HTERT RPE-1 (cell line): Measurements from ENCODE around the gene ACVR1.

Source experiments
- in situ Hi-C: fragments of 300-500 bp; cut with MboI; formaldehyde crosslinking; loops from 4 replicates; pipeline ENCODE4 v1.14.3; 2020; ENCODE audit warnings: low sequenced_read_pairs

ACVR1 gene

DNA sequence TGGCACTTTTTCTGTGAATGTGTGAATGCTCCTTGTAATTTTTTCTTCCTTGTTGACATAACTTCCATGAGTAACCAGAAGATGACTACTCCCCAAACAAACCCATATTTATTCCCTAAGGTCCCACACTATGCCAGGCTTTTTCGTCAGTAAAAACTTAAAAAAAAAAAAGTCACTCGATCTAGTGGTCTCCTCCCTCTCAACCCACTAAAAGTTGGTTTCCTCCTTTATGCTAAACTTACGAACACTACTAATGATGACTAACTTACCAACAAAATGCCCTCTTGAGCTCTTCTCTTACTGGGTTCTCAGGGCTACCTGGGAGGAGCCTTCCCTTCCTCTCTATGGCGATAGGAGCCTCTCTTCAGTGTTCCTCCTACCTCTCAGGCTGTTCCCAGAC, 18.2 kb downstream of the ACVR1 start:
- in situ Hi-C loops = no loop called here

DNA sequence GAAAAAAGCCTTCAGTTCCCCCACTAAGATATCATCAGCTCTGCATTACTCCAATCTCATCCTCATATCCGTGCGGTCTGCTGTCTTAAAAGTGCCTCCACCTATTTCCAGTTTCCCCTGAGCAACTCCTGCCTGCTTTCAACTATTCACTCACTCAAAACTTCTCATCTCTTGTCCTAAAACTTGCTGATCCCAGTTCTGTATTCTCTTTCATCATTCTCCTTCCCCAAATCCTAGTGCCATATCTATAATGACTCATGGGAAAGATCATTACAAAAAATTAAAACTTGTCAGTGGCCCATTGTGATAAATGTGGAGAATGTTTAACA, 20.0 kb downstream of the ACVR1 start:
- in situ Hi-C loops = no loop called here

DNA sequence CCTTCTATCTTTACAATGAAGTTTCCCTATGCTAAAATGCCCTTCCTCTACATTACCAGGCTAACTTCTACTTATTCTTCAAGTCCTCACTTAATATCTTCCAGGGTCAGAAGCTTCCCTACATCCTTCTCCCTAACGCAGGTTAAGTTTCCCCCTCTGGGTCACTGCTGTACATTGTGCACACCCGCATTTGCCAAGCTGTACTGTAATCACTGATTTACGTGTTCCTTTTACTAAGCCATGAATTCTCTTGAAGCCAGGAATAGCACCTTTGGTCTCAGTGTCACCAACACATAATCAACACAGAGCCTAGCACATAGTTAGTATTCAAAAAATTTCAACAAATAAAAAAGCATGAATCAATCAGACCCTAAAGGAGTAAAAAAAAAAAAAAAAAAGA, 22.3 kb downstream of the ACVR1 start:
- in situ Hi-C loops = no loop called here

DNA sequence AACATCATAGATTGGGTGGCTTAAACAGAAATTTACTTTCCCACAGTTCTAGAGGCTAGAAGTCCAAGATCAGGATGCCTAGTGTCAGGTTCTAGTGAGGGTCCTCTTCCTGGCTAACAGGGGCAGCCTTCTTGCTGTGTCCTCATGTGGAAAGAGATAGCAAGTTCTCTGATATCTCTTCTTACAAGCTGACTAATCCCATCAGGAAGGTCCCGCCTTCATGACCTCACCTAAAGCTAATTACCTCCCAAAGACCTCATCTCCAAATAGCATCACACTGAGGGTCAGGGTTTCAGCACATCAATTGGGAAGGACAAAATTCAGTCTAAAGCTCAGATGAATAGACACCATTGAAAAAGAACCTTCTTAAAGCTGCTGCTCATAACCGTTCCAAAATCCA, 22.9 kb downstream of the ACVR1 start:
- in situ Hi-C loops = no loop called here

DNA sequence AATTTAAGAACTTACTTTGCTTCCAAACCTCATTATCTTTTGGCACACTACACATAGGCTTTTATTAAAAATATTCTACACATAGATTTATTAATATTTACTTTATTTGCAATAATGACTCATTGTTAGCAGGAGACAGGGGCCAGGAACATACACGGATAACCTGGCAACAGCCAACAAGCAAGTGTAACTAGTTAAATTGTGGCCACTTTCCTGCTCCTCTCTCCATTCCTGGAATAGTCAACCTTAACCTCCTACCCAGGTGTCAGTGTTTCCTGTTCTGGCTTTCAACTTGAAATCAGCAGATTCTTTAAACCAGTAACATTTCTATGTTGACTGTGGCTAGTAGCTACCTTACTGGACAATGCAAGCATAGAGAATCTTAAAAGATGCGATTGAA, 26.5 kb downstream of the ACVR1 start:
- in situ Hi-C loops = no loop called here

GRCh38 chr2:157848213-157848612, 27.9 kb downstream of the ACVR1 start:
- in situ Hi-C loops = no loop called here

DNA sequence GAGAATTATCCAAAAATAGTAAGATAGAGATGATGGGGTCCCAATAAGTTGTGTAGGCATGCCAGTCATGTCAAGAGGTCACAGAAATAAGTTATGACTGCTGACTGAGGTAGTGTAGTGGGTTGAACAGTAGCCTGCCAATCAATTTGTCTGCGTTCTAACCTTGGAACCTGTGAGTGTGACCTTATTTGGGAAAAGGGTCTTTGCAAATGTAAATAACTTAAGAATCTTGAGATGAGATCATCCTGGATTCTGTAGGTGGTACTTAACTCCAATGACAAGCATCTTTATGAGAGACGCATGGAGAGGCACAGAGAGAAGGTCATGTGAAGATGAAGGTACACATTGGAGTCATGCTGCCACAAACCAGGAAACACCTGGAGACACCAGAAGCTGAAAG, 31.0 kb downstream of the ACVR1 start:
- in situ Hi-C loops = no loop called here

- in situ Hi-C loops = no loop called here
Measured at GRCh38 chr2:157843935-157844334, 32.2 kb downstream of the ACVR1 start.

GRCh38 chr2:157843081-157843480, 33.0 kb downstream of the ACVR1 start:
- in situ Hi-C loops = no loop called here

DNA sequence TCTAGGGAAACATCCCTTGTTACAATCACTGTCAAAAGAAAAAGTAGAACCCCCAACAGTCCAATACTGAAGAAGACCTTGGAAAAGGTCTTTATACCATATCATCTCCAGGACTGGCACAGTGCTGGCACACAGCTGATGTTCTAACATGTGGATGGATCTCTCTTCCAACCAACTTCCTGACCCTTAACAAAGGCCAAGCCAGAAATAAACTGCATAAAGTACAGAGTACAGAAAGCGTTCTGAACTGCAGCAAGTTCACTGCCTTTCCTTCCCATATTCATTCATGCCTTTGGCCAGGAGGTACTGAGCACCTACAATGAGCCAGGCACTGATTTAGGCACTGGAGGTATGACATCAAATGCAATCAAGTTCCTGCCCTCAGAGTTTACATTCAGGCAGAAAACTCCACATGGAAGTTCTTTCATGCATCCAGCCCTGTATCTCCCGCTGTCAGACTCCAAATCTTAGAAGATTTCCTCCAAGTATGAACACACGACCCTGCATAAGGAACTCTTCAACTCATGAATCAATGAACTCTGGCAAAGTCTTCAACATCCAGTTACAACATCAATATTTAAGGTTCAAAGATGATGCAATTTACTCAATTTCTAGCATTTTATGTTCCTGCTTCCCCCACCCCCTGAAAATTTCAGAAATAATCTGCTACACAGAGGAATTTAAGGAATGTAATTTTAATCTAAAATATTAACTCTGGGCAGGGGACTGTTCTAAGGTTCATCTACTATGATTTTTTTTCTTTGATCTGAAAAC, 33.8 kb downstream of the ACVR1 start:
- in situ Hi-C loops = no loop called here

DNA sequence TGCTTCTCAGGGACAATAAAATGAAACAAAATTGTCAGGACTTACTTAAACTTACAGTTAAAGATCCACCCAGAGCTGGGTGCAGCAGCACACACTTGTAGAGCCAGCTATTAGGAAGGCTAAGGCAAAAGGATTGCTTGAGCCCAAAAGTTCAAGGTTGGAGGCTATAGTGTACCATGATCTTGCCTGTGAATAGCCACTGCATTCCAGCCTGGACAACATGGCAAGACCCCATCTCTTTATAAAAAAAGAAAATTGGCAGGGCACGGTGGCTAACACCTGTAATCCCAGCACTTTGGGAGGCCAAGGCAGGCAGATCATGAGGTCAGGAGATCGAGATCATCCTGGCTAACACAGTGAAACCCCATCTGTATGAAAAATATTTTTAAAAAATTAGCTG, 34.6 kb downstream of the ACVR1 start:
- in situ Hi-C loops = no loop called here

DNA sequence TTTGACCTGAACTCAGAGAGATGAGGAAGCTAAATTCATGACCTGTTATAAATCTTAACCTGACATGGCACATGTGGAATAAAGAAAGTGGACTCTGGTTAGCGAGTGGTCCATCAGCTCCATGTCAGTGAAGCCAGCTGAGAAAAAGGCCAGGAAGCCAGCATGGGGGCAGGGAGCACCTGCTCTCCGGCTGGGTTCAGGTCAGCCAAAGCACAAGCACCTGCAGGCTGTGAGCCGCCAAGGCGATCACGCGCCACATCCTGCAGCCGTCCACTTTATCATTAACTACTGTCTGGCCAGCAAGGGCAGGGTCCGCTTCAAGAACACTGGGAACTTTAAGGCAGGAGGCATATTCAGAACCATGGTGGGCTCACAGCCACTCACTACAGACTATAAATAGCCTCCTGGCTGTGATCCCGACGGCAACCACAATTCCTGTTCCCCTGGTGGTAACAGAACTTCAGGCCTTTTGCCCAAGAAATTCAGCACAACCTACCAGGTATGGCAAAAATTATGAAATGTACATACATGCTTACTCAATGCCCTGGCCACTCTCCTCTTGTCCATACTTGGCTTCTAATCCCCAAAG, 35.5 kb downstream of the ACVR1 start:
- in situ Hi-C loops = no loop called here

GRCh38 chr2:157839822-157840221, 36.3 kb downstream of the ACVR1 start:
- in situ Hi-C loops = no loop called here

DNA sequence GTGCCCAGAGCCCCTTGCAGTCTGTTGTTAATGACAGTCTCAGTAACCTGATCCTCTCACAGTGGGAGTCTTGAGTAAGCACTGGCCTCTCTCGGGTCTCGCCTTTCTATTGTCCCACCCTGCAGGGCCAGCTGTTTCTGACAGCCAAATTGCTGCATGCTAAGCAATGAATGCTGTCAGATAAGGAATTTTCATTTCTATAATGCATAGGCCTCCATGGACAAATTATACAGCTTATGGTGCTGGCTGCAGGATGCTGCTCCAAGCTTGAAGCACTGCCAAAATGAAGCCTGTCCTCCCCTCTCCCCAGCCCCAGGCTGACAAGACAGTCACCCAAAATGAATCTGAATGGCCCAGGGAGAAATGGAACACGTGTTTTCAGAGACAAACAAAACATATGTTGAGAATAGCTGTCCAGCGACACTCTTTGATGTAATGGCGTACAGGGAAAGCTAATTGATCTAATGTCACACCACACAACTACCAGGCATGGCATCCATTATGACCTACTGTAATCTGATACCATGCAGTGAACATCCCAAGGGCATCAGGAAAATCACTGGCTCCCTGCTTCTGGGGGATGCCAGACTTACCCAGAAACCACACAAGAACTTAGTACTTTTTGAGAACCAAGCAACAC, 36.8 kb downstream of the ACVR1 start:
- in situ Hi-C loops = no loop called here

- in situ Hi-C loops = no loop called here
Measured at GRCh38 chr2:157838442-157839161, 37.5 kb downstream of the ACVR1 start.

DNA sequence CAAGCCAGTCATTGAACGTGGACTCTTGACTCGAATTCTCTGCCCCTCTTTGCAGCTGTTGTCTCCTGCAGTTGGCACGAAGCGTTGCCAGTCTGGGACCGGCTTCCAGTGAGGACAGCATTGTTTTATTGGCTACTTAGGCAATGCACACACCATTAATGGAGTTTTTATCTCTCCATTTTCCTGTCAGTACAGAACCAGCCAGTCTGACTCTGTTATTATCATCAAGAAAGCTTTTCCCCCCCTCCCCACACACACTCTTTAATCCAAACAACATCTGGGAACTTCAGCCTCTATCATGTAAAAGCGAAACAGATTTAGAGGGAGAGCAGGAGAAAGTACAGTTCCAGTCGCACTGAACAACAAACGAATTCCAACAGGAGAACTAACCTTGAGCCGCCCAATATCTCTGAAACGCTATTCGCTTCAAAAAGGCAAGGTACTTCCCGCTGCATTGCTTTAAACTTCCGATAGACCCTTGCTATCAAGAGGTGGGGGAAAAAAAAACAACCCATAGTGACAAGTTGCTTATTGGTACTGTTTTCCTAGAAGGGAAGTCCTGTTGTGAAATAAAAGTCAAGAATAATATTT, 38.2 kb downstream of the ACVR1 start:
- in situ Hi-C loops = no loop called here

DNA sequence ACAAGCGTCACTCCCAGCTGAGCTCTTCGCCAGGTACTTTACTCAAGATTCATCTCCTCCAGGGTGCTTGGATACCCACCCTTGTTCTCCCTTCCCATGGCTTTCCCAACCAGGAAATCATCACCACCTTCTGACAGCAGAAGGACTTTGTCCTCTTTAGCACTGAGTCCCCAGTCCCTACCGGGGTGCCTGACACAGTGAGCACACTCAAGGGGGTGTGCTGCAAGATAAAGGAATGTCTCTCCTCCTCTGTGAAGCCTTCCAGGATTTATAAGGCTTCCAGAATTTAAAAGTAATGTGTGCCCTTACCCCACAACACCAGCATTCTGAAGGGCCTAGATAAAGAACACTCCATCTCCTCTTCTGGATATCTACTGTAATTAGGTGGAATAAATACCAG, 39.6 kb downstream of the ACVR1 start:
- in situ Hi-C loops = no loop called here

GRCh38 chr2:157835425-157835824, 40.7 kb downstream of the ACVR1 start:
- in situ Hi-C loops = no loop called here

GRCh38 chr2:157835006-157835405, 41.1 kb downstream of the ACVR1 start:
- in situ Hi-C loops = no loop called here

DNA sequence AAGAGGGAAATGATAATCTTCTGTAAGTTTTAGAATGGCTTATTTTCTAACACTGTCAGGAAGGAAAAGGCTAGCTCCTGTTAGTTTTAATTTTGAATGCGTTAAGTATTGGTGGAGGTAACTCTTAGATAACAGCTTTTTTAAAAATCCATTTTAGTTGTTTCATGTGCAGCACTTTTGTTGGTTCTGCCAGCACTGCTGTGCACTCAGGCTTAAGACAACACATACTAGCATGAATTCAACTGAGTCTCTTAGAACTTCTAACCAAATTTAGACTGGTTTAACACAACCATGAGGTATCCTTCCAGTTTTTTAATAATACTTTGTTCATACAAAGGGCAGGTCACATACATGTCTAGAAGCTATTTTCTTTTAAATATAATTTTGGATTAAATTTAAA, 42.4 kb downstream of the ACVR1 start:
- in situ Hi-C loops = no loop called here

- in situ Hi-C loops = no loop called here
Measured at GRCh38 chr2:157831573-157832315, 44.4 kb downstream of the ACVR1 start.
